ENCODE data around the gene NLK. TPM values are rescaled to one million over a fixed set of nuclear protein-coding genes. Genes with fewer than 3 reads are reported as not detected.

The NLK gene
- total and polyA plus RNA-seq, 2 donors, result 18.8 to 23.5 TPM

- no peaks in the 10 kb centered on the region for H3K27me3 ChIP-seq (ENCODE audit: control insufficient read depth in 2 of 2, insufficient read depth in 1 of 2, low read length in 1 of 2)
- 98% methylated on average over 8 of the region's 8 CpGs for WGBS
- DNase-seq (ENCODE audit: low read depth in 6 of 9, low spot score in 9 of 9), result no peak
- H3K9me3 ChIP-seq (ENCODE audit: control insufficient read depth in 2 of 2, insufficient read depth in 1 of 2, low read length in 1 of 2), result no peaks in the 10 kb centered on the region
- H3K4me3 ChIP-seq (ENCODE audit: low read length in 2 of 2), result no peak overlapping the region
- H3K4me1 ChIP-seq (ENCODE audit: control insufficient read depth in 2 of 2, insufficient read depth in 2 of 2, low read length in 2 of 2), result no peaks in the 10 kb centered on the region
- no peak overlapping the region for H3K27ac ChIP-seq (ENCODE audit: low read depth in 1 of 2, low read length in 1 of 2)
- H3K36me3 ChIP-seq (ENCODE audit: control insufficient read depth in 2 of 2, insufficient read depth in 2 of 2, low read length in 1 of 2), result peaks cover 7 to 11% of the 10 kb centered on the region in 2 donors
These were observed 148.5 kb downstream of the NLK start for GRCh38 chr17:28191018-28191417.

DNA sequence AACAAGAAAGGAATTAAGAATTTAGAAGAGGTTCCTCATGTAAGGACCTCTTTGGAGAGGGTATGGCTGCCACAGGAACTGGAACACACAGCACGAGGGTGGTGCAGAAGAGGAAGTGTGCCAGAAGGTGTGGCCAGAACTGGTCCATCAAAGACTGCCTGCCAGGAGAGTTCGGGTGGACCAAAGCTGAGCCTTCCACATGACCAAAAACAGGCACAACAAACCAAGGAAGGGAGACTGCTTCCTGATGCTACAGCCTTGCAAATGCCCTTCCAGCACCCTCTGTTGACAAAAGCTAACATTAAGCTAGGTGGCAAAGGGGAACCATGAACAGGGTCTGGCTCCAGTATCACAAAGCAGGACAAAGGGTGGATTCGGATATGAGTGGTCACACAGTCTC, 150.8 kb downstream of the NLK start:
- H3K36me3 ChIP-seq (ENCODE audit: control insufficient read depth in 2 of 2, insufficient read depth in 2 of 2, low read length in 1 of 2), result peaks cover 2 to 14% of the 10 kb centered on the region in 2 donors

GRCh38 chr17:28194382-28194781, 151.9 kb downstream of the NLK start:
- H3K4me3 ChIP-seq (ENCODE audit: low read length in 2 of 2), result no peak overlapping the region
- no peak for DNase-seq (ENCODE audit: low read depth in 6 of 9, low spot score in 9 of 9)
- no peaks in the 10 kb centered on the region for H3K4me1 ChIP-seq (ENCODE audit: control insufficient read depth in 2 of 2, insufficient read depth in 2 of 2, low read length in 2 of 2)
- H3K36me3 ChIP-seq (ENCODE audit: control insufficient read depth in 2 of 2, insufficient read depth in 2 of 2, low read length in 1 of 2), result peaks cover 0 to 14% of the 10 kb centered on the region in 2 donors
- no peaks in the 10 kb centered on the region for H3K9me3 ChIP-seq (ENCODE audit: control insufficient read depth in 2 of 2, insufficient read depth in 1 of 2, low read length in 1 of 2)
- H3K27me3 ChIP-seq (ENCODE audit: control insufficient read depth in 2 of 2, insufficient read depth in 1 of 2, low read length in 1 of 2), result no peaks in the 10 kb centered on the region
- H3K27ac ChIP-seq (ENCODE audit: low read depth in 1 of 2, low read length in 1 of 2), result no peak overlapping the region

More for the DNA sequence above, 150.8 kb downstream of the NLK start:
- H3K27ac ChIP-seq (ENCODE audit: low read depth in 1 of 2, low read length in 1 of 2), result no peak overlapping the region
- H3K9me3 ChIP-seq (ENCODE audit: control insufficient read depth in 2 of 2, insufficient read depth in 1 of 2, low read length in 1 of 2), result no peaks in the 10 kb centered on the region
- DNase-seq (ENCODE audit: low read depth in 6 of 9, low spot score in 9 of 9), result no peak
- H3K4me1 ChIP-seq (ENCODE audit: control insufficient read depth in 2 of 2, insufficient read depth in 2 of 2, low read length in 2 of 2), result no peaks in the 10 kb centered on the region
- WGBS, result 66% methylated on average over 3 of the region's 3 CpGs
- no peak overlapping the region for H3K4me3 ChIP-seq (ENCODE audit: low read length in 2 of 2)
- H3K27me3 ChIP-seq (ENCODE audit: control insufficient read depth in 2 of 2, insufficient read depth in 1 of 2, low read length in 1 of 2), result no peaks in the 10 kb centered on the region

DNA sequence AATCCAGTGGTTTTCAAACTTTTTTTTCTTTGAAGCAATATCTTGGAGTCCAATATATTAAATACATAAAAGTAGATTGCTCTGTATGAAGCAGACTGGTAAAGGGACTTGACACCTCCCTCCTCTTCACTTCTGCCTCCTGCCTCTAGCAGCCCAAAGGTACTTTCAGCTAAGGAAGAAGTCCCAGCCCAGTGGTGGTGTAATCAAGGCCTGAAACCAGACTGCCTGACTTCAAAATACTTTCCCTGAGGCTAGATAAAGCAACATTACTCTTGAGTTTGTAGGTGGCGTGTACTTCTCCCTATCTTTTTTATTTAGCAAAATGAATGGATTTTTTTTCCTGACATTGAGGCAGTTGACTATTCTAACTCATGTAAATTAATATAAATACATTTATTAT, 154.2 kb downstream of the NLK start:
- Histone ChIP-seq H3K27ac (ENCODE audit: low read depth in 1 of 2, low read length in 1 of 2) (no peak overlapping the region), H3K4me3 (ENCODE audit: low read length in 2 of 2) (no peak overlapping the region), H3K9me3 (ENCODE audit: control insufficient read depth in 2 of 2, insufficient read depth in 1 of 2, low read length in 1 of 2) (no peaks in the 10 kb centered on the region), H3K36me3 (ENCODE audit: control insufficient read depth in 2 of 2, insufficient read depth in 2 of 2, low read length in 1 of 2) (peaks cover 0 to 14% of the 10 kb centered on the region in 2 donors), H3K4me1 (ENCODE audit: control insufficient read depth in 2 of 2, insufficient read depth in 2 of 2, low read length in 2 of 2) (no peaks in the 10 kb centered on the region), H3K27me3 (ENCODE audit: control insufficient read depth in 2 of 2, insufficient read depth in 1 of 2, low read length in 1 of 2) (no peaks in the 10 kb centered on the region)
- 100% methylated on average over 1 of the region's 1 CpG for WGBS
- DNase-seq (ENCODE audit: low read depth in 6 of 9, low spot score in 9 of 9), result no peak

- 98% methylated on average over 6 of the region's 6 CpGs for WGBS
- no peak for DNase-seq (ENCODE audit: low read depth in 6 of 9, low spot score in 9 of 9)
- Histone ChIP-seq H3K27me3 (ENCODE audit: control insufficient read depth in 2 of 2, insufficient read depth in 1 of 2, low read length in 1 of 2) (no peaks in the 10 kb centered on the region), H3K9me3 (ENCODE audit: control insufficient read depth in 2 of 2, insufficient read depth in 1 of 2, low read length in 1 of 2) (no peaks in the 10 kb centered on the region), H3K4me1 (ENCODE audit: control insufficient read depth in 2 of 2, insufficient read depth in 2 of 2, low read length in 2 of 2) (no peaks in the 10 kb centered on the region), H3K36me3 (ENCODE audit: control insufficient read depth in 2 of 2, insufficient read depth in 2 of 2, low read length in 1 of 2) (peaks cover 0 to 10% of the 10 kb centered on the region in 2 donors), H3K4me3 (ENCODE audit: low read length in 2 of 2) (no peak overlapping the region), H3K27ac (ENCODE audit: low read depth in 1 of 2, low read length in 1 of 2) (no peak overlapping the region)
These were observed 156.6 kb downstream of the NLK start for GRCh38 chr17:28199115-28199514.

- WGBS, result 99% methylated on average over 2 of the region's 2 CpGs
- no peak overlapping the region for H3K4me3 ChIP-seq (ENCODE audit: low read length in 2 of 2)
- H3K4me1 ChIP-seq (ENCODE audit: control insufficient read depth in 2 of 2, insufficient read depth in 2 of 2, low read length in 2 of 2), result no peaks in the 10 kb centered on the region
- H3K27me3 ChIP-seq (ENCODE audit: control insufficient read depth in 2 of 2, insufficient read depth in 1 of 2, low read length in 1 of 2), result no peaks in the 10 kb centered on the region
- H3K36me3 ChIP-seq (ENCODE audit: control insufficient read depth in 2 of 2, insufficient read depth in 2 of 2, low read length in 1 of 2), result peaks cover 0 to 8% of the 10 kb centered on the region in 2 donors
- no peaks in the 10 kb centered on the region for H3K9me3 ChIP-seq (ENCODE audit: control insufficient read depth in 2 of 2, insufficient read depth in 1 of 2, low read length in 1 of 2)
- no peak overlapping the region for H3K27ac ChIP-seq (ENCODE audit: low read depth in 1 of 2, low read length in 1 of 2)
- no peak for DNase-seq (ENCODE audit: low read depth in 6 of 9, low spot score in 9 of 9)
These were observed 157.3 kb downstream of the NLK start for GRCh38 chr17:28199728-28200127.

DNA sequence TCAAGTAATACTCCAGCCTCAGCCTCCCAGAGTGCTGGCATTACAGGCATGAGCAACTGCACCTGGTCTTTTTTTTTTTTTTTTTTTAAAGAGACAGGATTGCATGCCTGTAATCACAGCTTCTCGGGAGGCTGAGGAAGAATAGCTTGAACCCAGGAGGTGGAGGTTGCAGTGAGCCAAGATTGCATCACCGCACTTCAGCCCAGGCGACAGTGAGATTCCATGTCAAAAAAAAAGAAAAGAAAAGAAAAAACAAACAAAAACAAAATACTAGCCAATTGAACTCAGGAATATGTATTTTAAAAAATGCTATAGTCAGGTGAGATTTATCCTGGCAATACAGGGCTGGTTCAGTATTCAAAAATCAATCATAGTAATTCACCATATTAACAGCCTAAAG, 158.8 kb downstream of the NLK start:
- Histone ChIP-seq H3K27me3 (ENCODE audit: control insufficient read depth in 2 of 2, insufficient read depth in 1 of 2, low read length in 1 of 2) (no peaks in the 10 kb centered on the region), H3K4me1 (ENCODE audit: control insufficient read depth in 2 of 2, insufficient read depth in 2 of 2, low read length in 2 of 2) (no peaks in the 10 kb centered on the region), H3K9me3 (ENCODE audit: control insufficient read depth in 2 of 2, insufficient read depth in 1 of 2, low read length in 1 of 2) (no peaks in the 10 kb centered on the region), H3K4me3 (ENCODE audit: low read length in 2 of 2) (no peak overlapping the region), H3K36me3 (ENCODE audit: control insufficient read depth in 2 of 2, insufficient read depth in 2 of 2, low read length in 1 of 2) (peaks cover 0 to 3% of the 10 kb centered on the region in 2 donors), H3K27ac (ENCODE audit: low read depth in 1 of 2, low read length in 1 of 2) (no peak overlapping the region)
- 91% methylated on average over 3 of the region's 3 CpGs for WGBS
- no peak for DNase-seq (ENCODE audit: low read depth in 6 of 9, low spot score in 9 of 9)

DNA sequence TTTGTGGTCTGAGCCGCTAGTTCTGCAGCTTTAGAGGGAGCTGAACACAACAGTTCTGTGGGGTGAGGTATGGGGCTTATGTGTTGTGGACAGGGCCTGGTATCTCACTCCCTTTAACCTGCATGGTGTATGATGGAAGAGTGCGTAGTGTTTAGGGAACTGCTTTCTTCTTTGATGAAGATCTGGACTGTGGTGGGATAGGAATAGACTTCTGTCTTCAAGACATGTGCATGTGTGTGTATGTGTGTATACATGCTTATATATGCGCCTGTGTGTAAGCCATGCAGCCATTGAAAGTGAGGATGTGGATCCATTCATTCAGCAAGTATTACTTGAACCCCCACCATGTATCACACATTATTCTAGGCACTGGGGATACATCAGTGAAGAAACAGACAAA, 161.8 kb downstream of the NLK start:
- Histone ChIP-seq H3K36me3 (ENCODE audit: control insufficient read depth in 2 of 2, insufficient read depth in 2 of 2, low read length in 1 of 2) (no peaks in the 10 kb centered on the region), H3K4me3 (ENCODE audit: low read length in 2 of 2) (no peak overlapping the region), H3K9me3 (ENCODE audit: control insufficient read depth in 2 of 2, insufficient read depth in 1 of 2, low read length in 1 of 2) (no peaks in the 10 kb centered on the region), H3K27ac (ENCODE audit: low read depth in 1 of 2, low read length in 1 of 2) (no peak overlapping the region), H3K27me3 (ENCODE audit: control insufficient read depth in 2 of 2, insufficient read depth in 1 of 2, low read length in 1 of 2) (no peaks in the 10 kb centered on the region), H3K4me1 (ENCODE audit: control insufficient read depth in 2 of 2, insufficient read depth in 2 of 2, low read length in 2 of 2) (no peaks in the 10 kb centered on the region)
- WGBS, result 97% methylated on average over 3 of the region's 3 CpGs
- DNase-seq (ENCODE audit: low read depth in 6 of 9, low spot score in 9 of 9), result no peak

DNA sequence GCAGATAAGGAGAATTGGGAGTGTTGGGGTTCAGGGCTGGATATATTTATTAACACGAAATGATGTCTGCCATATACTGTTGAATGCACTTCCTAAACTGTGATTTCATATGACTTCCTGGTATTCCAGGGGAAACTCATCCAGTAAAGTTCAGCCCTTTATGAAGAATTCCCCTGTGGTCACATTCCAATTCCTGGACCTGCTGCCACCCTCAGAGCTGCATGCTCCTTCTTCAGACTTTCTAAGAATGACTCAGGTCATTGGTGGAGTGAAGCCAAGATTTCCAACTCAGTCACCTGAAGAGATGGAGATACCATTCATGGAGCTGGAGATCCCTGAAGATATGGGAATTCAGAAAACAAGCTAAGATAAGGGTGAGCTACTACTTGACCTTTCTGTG, 162.3 kb downstream of the NLK start:
- 92% methylated on average over 1 of the region's 1 CpG for WGBS
- no peaks in the 10 kb centered on the region for H3K36me3 ChIP-seq (ENCODE audit: control insufficient read depth in 2 of 2, insufficient read depth in 2 of 2, low read length in 1 of 2)
- H3K4me3 ChIP-seq (ENCODE audit: low read length in 2 of 2), result no peak overlapping the region
- H3K9me3 ChIP-seq (ENCODE audit: control insufficient read depth in 2 of 2, insufficient read depth in 1 of 2, low read length in 1 of 2), result no peaks in the 10 kb centered on the region
- H3K27ac ChIP-seq (ENCODE audit: low read depth in 1 of 2, low read length in 1 of 2), result no peak overlapping the region
- no peaks in the 10 kb centered on the region for H3K27me3 ChIP-seq (ENCODE audit: control insufficient read depth in 2 of 2, insufficient read depth in 1 of 2, low read length in 1 of 2)
- no peak for DNase-seq (ENCODE audit: low read depth in 6 of 9, low spot score in 9 of 9)
- H3K4me1 ChIP-seq (ENCODE audit: control insufficient read depth in 2 of 2, insufficient read depth in 2 of 2, low read length in 2 of 2), result no peaks in the 10 kb centered on the region

DNA sequence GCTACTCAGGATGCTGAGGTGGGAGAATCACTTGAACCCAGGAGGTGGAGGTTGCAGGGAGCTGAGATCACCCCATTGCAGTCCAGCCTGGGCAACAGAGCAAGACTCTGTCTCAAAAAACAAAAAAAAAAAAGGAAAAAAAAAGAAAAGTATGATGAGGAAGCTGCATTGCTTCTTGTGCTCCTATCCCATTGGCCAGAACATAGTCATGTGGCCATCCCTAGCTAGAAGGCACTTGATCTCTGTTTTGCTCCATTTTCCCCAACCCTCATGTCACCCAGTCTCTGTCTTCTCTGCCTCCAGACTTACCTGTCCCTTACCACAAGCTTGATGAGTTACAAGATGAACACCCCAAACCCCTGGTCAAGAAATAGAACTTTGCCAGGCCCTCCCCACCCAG, 163.8 kb downstream of the NLK start:
- no peak for DNase-seq (ENCODE audit: low read depth in 6 of 9, low spot score in 9 of 9)
- no peaks in the 10 kb centered on the region for H3K27me3 ChIP-seq (ENCODE audit: control insufficient read depth in 2 of 2, insufficient read depth in 1 of 2, low read length in 1 of 2)

More for the DNA sequence above, 163.8 kb downstream of the NLK start:
- Histone ChIP-seq H3K36me3 (ENCODE audit: control insufficient read depth in 2 of 2, insufficient read depth in 2 of 2, low read length in 1 of 2) (no peaks in the 10 kb centered on the region), H3K9me3 (ENCODE audit: control insufficient read depth in 2 of 2, insufficient read depth in 1 of 2, low read length in 1 of 2) (peaks cover 0 to 4% of the 10 kb centered on the region in 2 donors), H3K4me3 (ENCODE audit: low read length in 2 of 2) (no peak overlapping the region), H3K4me1 (ENCODE audit: control insufficient read depth in 2 of 2, insufficient read depth in 2 of 2, low read length in 2 of 2) (no peaks in the 10 kb centered on the region), H3K27ac (ENCODE audit: low read depth in 1 of 2, low read length in 1 of 2) (no peak overlapping the region)

Data from thymus (tissue), 11 donors.